Measurements from ENCODE around the gene CRTC1.
"Not testable (repeated sequence)": the region's sequence is repeated elsewhere in the genome, so short reads cannot be mapped to it uniquely, and the experiment has no call there.

The CRTC1 gene

DNA sequence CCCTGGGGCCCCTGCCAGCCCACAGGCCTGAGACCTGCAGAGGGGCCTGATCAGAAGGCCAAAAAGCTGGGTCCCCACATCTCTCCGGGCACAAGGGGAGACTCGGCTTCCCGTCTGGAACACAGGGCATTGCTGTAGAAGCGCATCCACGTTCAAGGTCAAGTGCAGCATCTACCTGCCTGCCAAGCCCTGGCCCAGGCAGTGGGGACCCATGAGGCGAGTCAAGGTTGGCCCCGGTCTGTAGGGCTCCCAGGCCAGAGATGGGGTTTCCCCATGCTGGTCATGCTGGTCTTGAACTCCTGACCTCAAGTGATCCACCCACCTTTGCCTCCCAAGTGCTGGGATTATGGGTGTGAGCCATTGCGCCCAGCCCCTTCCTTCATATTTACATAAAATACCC, 121.2 kb downstream of the CRTC1 start:
- no peak for DNase-seq (ENCODE audit: low spot score)

DNA sequence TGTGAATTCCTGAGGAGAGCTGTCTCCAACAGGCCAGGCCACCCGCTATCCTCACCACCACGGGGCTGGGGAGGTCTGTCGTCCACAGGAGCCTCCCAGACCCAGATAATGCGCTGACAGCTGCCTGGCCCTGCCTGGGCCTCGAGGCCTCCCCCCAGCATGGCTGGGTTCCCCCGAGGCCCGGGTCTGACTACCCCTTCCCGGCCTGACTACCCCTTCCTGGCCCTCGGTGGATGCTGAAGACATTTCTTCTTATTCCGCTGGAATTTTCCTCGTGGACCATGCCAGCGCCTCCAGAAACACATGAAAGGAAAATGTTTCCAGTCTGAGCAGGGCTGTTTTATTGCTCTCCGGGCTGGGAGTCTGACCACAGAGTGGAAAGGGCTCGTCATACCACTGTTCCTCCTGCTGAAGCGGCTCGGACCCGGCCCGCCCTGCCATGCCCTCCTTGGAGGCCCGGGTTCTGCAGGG, 124.4 kb downstream of the CRTC1 start:
- no peak for DNase-seq (ENCODE audit: low spot score)

DNA sequence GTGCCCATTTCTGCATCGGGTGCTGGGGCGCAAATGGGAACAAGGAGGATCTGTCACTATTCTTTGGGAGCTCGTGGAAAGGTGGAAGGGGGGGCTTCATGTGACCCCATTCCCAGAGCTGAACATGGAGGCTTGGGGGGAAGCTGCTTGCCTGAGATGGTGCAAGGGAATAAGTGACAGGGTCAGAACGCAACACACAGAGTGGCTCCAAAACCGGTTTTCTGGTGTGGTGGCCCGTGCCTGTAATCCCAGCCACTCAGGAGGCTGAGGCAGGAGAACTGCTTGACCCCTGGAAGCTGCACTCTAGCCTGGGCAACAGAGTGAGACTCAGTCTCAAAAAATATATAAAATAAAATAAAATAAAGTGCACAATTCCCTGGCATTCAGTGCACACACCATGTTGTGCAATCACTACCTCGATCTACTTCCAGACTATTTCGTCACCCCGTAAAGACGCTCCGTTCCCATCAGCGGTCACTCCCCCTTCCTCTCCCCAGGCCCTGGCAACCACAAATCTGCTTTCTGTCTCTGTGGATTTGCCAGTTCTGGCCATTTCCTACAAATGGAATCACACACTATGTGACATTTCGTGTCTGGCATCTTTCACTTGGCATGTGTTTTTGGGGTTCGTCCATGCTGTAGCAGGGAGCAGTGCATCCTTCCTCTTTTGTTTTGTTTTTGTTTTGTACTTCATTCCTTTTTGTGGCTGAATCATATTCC, 125.8 kb downstream of the CRTC1 start:
- DNase-seq (ENCODE audit: low spot score) = no peak

DNA sequence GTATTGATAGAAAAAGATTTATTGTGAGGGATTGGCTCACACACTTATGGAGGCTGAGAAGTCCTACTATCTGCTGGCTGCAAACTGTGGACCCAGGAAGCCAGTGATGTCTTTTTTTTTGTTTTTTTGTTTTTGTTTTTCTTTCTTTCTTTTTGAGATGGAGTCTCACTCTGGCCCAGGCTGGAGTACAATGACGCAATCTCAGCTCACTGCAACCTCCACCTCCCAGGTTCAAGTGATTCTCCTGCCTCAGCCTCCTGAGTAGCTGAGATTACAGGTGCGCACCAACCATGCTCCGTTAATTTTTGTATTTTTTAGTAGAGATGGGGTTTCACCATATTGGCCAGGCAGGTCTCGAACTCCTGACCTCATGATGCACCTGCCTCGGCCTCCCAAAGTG, 128.2 kb downstream of the CRTC1 start:
- not testable (repeated sequence) for DNase-seq (ENCODE audit: low spot score)

DNA sequence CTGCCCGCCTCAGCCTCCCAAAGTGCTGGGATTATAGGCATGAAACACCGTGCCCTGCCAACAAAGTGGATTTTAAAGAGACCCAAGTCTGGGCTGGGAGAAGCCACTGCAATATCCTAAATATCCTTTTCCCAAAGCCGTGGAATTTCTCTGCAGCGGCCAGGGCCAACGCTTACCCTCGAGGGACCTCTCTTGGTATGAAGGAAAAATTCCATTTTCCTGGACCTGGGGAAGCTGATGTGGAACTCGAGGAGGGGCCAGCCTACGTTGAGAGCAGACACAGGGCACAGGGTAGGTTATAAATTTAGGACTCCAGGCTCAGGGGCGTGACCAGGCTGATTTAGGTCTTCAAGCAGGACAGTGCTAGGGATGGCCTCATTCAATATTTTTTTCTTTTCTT, 130.6 kb downstream of the CRTC1 start:
- DNase-seq (ENCODE audit: low spot score) = no peak

DNA sequence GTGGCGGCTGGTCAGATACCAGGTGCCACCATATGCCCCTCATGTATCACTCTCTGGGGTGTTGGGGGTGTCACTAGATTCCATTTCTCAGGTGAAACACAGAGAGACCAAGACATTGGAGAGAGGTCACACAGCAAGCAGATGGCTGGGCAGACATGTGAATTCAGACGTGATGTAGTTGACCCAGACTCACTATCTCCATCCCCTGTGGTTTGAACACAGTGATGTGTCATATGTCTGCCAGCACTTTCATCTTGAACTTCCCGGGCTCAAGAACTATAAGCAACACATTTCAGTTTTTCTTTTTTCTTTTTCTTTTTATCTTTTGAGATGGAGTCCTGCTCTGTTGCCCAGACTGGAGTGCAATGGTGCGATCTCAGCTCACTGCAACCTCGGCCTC, 132.2 kb downstream of the CRTC1 start:
- no peak for DNase-seq (ENCODE audit: low spot score)

DNA sequence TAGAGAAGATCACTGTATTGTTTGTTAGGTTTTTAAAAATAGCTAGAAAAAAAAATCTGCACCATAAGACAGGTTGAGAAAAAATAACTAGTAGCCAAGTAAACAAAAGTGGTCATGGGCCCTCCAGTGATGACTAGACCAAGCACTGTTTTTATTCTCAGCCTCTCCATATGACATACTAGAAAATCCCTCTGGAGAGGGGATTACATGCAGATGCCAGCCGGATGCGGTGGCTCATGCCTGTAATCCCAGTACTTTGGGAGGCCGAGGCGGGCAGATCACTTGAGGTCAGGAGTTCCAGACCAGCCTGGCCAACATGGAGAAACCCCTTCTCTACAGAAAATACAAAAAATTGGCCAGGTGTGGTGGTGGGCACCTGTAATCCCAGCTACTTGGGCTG, 133.2 kb downstream of the CRTC1 start:
- not testable (repeated sequence) for DNase-seq (ENCODE audit: low spot score)

DNA sequence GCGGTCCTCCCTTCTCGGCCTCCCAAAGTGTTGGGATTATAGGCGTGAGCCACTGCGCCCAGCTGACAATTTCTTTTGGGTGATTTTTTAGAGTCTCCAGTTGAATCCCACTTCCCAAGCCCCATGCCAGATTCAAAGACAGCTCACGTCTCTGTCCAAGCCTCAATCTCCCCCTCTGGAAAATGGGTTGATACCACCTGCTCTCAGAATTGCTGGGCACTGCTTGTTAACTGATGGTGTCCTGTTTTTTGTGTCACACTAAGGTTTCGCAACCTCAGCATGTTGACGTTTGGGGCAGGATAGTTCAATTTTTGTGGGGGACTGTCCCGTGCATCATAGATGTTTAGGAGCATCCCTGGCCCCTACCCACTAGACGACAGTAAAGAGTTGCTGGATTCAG, 134.1 kb downstream of the CRTC1 start:
- no peak for DNase-seq (ENCODE audit: low spot score)

DNA sequence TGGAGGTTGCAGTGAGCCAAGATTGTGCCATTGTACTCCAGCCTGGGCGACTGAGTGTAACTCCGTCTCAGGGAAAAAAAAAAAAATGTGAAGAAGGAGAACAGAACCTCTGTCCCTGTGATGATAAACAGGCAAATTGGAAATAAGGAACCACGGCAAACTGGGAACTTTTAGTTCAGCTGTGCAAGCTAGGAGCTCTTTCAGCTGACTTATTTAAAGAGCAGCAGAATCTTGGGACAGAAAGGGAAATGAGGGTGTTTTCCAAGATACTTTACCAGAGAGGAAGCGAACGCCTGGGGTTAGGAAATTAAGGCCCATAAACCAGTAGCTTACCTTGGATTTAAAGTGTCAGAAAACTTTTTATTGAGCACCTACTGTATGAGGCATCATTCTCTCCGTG, 145.3 kb downstream of the CRTC1 start:
- no peak for DNase-seq (ENCODE audit: low spot score)

DNA sequence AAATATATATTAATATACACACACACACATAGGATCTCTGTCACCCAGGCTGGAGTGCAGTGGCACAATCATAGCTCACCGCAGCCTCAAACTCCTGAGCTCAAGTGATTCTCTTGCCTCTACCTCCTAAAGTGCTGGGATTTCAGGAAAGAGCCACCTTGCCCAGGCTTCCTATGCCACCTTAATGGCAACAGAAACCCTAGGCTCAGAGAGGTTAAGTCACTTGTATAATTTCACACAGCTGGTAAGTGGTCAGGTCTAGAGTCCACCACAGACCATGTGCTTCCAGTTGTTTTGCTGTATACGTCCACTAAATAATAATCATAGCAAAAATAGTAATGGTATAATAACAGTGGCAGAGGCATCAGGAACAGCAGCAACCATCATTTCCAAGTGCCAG, 147.0 kb downstream of the CRTC1 start:
- no peak for DNase-seq (ENCODE audit: low spot score)

DNA sequence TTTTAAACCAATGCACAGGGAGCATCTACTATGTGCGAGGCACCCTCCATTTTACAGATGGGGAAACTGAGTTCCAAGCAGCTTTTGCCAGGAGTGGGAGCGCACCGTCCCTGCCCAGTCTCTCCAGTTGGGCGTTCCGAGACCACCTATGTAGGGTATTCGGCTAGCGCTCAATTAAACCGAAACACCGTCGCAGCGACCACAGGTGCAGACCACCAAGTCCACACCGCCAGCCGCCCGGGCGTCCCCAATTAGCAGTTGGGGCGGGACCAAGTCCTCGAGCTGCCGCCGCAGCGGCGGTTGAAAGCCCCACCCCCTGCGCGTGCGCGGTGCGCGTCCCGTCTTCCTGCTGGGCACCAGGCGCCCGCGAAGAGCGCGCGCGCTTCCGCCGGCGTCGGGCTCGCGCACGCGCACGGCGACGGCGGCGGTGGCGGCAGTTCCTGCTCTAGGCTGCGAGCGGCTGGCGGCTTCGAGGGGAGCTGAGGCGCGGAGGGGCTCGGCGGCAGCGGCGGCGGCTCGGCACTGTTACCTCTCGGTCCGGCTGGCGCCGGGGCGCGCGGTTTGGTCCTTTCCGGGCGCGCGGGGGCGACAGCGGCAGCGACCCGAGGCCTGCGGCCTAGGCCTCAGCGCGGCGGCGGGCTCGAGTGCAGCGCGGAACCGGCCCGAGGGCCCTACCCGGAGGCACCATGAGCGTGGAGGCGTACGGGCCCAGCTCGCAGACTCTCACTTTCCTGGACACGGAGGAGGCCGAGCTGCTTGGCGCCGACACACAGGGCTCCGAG, 148.2 kb downstream of the CRTC1 start, which contains the start of gene UPF1:
TSS of gene UPF1 (plus strand) at position 436 of the 782 bp plus-strand sequence. CDS start at position 687, 251 bp downstream.
- DNase-seq (ENCODE audit: low spot score) = peak; percentile 96
